Hair follicle dermal papilla cell (primary cell): ENCODE data around the gene AGT. TPM values are rescaled to one million over a fixed set of nuclear protein-coding genes. Genes with fewer than 3 reads are reported as not detected.

Source experiments
- total RNA-seq: library from RNA; depleted of rRNA; stranded (reverse); fragments of >200 nt; gene quantifications from 2 replicates; pipeline ENCODE4 v1.2.3, GENCODE V29; 2012

Gene AGT
- total RNA-seq = 3.6 and 7.8 TPM in 2 replicates

GRCh38 chr1:230713915-230714764, at the start of gene AGT:
TSS of gene AGT (minus strand) at chr1:230714122. CDS start at chr1:230710823, 3,299 bp downstream.

GRCh38 chr1:230747127-230747730, 33.3 kb upstream of the AGT start, which contains the start of gene CAPN9:
TSS of gene CAPN9 (plus strand) at chr1:230747388. CDS start at chr1:230747497, 109 bp downstream.

Other genes with a start within 250 kb of the AGT start
- 23.7 and 29.2 TPM in 2 replicates for gene COG2, start 71.6 kb downstream of the AGT start, total RNA-seq
- gene CAPN9, start 33.3 kb upstream of the AGT start, total RNA-seq = not detected in 2 replicates
- 416 and 431 TPM in 2 replicates for gene C1orf198, start 154.4 kb upstream of the AGT start, total RNA-seq